Neural progenitor cell (in vitro differentiated cells): ENCODE results near the gene RBM19. TPM values are rescaled to one million over a fixed set of nuclear protein-coding genes. Genes with fewer than 3 reads are reported as not detected.

Experiments
- DNase-seq: peaks from one replicate; pipeline ENCODE4 v3.0.0-alpha.2; 2016; ENCODE audit warnings: low spot score
- H2AFZ ChIP-seq: fragments of 200-600 bp; sonication (generic); replicated peaks from 2 replicates; pipeline ENCODE4 v1.6.1; 2016; ENCODE audit warnings: antibody characterized with exemption
- H3F3A ChIP-seq: fragments of 200-600 bp; sonication (generic); 2 replicates; pipeline ENCODE4 v1.6.1; 2016; ENCODE audit warnings: antibody characterized with exemption, low read depth
- H3K27ac ChIP-seq: fragments of 200-600 bp; sonication (generic); 2 replicates; pipeline ENCODE4 v1.5.1; 2016; ENCODE audit warnings: mild to moderate bottlenecking
- H3K27me3 ChIP-seq: fragments of 200-600 bp; sonication (generic); 2 replicates; pipeline ENCODE4 v1.6.1; 2016; ENCODE audit warnings: mild to moderate bottlenecking, moderate library complexity
- H3K36me3 ChIP-seq: fragments of 200-600 bp; sonication (generic); 2 replicates; pipeline ENCODE4 v1.5.1; 2016
- H3K4me1 ChIP-seq: fragments of 200-600 bp; sonication (generic); 2 replicates; pipeline ENCODE4 v1.6.1; 2016; ENCODE audit warnings: mixed run types
- H3K4me2 ChIP-seq: fragments of 200-600 bp; sonication (generic); 2 replicates; pipeline ENCODE4 v1.6.1; 2016
- H3K4me3 ChIP-seq: fragments of 200-600 bp; sonication (generic); 2 replicates; pipeline ENCODE4 v1.5.1; 2016
- H3K79me2 ChIP-seq: fragments of 200-600 bp; sonication (generic); 2 replicates; pipeline ENCODE4 v1.6.1; 2016; ENCODE audit warnings: low read depth
- H3K9ac ChIP-seq: fragments of 200-600 bp; sonication (generic); 2 replicates; pipeline ENCODE4 v1.6.1; 2016
- H3K9me3 ChIP-seq: fragments of 200-600 bp; sonication (generic); 2 replicates; pipeline ENCODE4 v1.5.1; 2016; ENCODE audit warnings: low read depth
- H4K20me1 ChIP-seq: fragments of 200-600 bp; sonication (generic); 2 replicates; pipeline ENCODE4 v1.6.1; 2016; ENCODE audit warnings: low read depth
- H3K27ac Mint-ChIP-seq: 3 replicates; pipeline ENCODE4 v1.8.0; 2021; ENCODE audit warnings: mixed read lengths
- H3K27me3 Mint-ChIP-seq: 2 replicates; pipeline ENCODE4 v1.8.0; 2022; ENCODE audit warnings: low read depth, mild to moderate bottlenecking, inconsistent platforms, moderate library complexity, mixed read lengths; ENCODE audit not compliant: insufficient read depth
- H3K36me3 Mint-ChIP-seq: 3 replicates; pipeline ENCODE4 v1.8.0; 2021; ENCODE audit warnings: mixed read lengths
- H3K4me1 Mint-ChIP-seq: 3 replicates; pipeline ENCODE4 v1.8.0; 2021; ENCODE audit warnings: mixed read lengths
- H3K4me3 Mint-ChIP-seq: 3 replicates; pipeline ENCODE4 v1.8.0; 2021; ENCODE audit warnings: mild to moderate bottlenecking, moderate library complexity, mixed read lengths
- H3K9me3 Mint-ChIP-seq: 3 replicates; pipeline ENCODE4 v1.8.0; 2020; ENCODE audit warnings: mixed read lengths
- EZH2 ChIP-seq: fragments of 200-600 bp; sonication (generic); IDR thresholded peaks from 2 replicates; pipeline ENCODE4 v1.6.1; 2017; ENCODE audit warnings: antibody characterized with exemption, mild to moderate bottlenecking, moderate library complexity
- EZH2phosphoT487 ChIP-seq: fragments of 200-600 bp; sonication (generic); IDR thresholded peaks from 2 replicates; pipeline ENCODE4 v1.6.1; 2017; ENCODE audit warnings: antibody characterized with exemption
- total RNA-seq: library from RNA; depleted of rRNA; stranded (reverse); fragments of >200 nt; gene quantifications from 2 replicates; pipeline ENCODE4 v1.2.3, GENCODE V29; 2015; ENCODE audit warnings: low replicate concordance
- TF ChIP-seq, protein P1 (sequence below): fragments of 200-600 bp; sonication (generic); IDR thresholded peaks from 2 replicates; pipeline ENCODE4 v1.5.1; 2017; ENCODE audit warnings: antibody characterized with exemption, mild to moderate bottlenecking

Gene RBM19
- total RNA-seq, 1 donor from 2014 or later: 23.5 TPM

DNA sequence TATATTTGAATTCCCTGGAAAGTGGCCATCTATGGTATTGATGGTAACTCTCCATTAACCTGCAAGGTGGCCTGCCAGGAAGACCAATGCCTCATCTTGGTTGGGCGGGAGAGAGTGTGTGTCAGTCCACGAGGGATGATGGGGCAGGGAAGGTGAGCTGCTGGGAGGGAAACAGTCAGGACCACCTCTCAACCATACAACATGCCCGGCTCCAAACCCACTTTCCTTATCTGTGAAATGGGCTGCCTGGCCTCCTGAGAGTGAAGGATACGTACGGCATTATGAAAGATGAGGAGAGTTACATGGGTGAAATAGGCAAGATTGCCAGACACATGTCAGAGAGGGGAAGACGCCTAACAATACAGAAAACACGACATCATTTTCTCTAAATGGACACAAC is 70.9 kb downstream of the RBM19 start:
- H3K4me1 ChIP-seq: peaks cover 40% of the 10 kb centered on the region
- peaks cover 7% of the 10 kb centered on the region for H4K20me1 ChIP-seq
- no peak overlapping the region for H3K4me2 ChIP-seq
- no peaks in the 10 kb centered on the region for H3K36me3 Mint-ChIP-seq
- H3K9ac ChIP-seq: no peak overlapping the region
- no peaks in the 10 kb centered on the region for H3K79me2 ChIP-seq
- no peaks in the 10 kb centered on the region for H3K9me3 Mint-ChIP-seq
- H3K27ac ChIP-seq: no peak overlapping the region
- no peak overlapping the region for H2AFZ ChIP-seq
- TF ChIP-seq EZH2phosphoT487 (no peak), EZH2 (no peak)
- TF ChIP-seq, protein P1, sequence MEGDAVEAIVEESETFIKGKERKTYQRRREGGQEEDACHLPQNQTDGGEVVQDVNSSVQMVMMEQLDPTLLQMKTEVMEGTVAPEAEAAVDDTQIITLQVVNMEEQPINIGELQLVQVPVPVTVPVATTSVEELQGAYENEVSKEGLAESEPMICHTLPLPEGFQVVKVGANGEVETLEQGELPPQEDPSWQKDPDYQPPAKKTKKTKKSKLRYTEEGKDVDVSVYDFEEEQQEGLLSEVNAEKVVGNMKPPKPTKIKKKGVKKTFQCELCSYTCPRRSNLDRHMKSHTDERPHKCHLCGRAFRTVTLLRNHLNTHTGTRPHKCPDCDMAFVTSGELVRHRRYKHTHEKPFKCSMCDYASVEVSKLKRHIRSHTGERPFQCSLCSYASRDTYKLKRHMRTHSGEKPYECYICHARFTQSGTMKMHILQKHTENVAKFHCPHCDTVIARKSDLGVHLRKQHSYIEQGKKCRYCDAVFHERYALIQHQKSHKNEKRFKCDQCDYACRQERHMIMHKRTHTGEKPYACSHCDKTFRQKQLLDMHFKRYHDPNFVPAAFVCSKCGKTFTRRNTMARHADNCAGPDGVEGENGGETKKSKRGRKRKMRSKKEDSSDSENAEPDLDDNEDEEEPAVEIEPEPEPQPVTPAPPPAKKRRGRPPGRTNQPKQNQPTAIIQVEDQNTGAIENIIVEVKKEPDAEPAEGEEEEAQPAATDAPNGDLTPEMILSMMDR: no peak
- no peak overlapping the region for H3K4me3 ChIP-seq
- no peaks in the 10 kb centered on the region for H3K27me3 ChIP-seq
- H3K27ac Mint-ChIP-seq: no peak overlapping the region
- H3K36me3 ChIP-seq: no peaks in the 10 kb centered on the region
- DNase-seq: no peak
- peaks cover 6% of the 10 kb centered on the region for H3K27me3 Mint-ChIP-seq
- H3K9me3 ChIP-seq: no peaks in the 10 kb centered on the region
- peaks cover 43% of the 10 kb centered on the region for H3F3A ChIP-seq
- H3K4me1 Mint-ChIP-seq: peaks cover 26% of the 10 kb centered on the region
- no peak overlapping the region for H3K4me3 Mint-ChIP-seq

GRCh38 chr12:113894697-113895096 is 71.4 kb downstream of the RBM19 start:
- Histone ChIP-seq H3K9me3 (no peaks in the 10 kb centered on the region), H3K4me3 (no peak overlapping the region), H2AFZ (no peak overlapping the region), H3K4me2 (no peak overlapping the region), H3K27ac (no peak overlapping the region), H3F3A (peaks cover 40% of the 10 kb centered on the region), H3K27me3 (no peaks in the 10 kb centered on the region), H3K79me2 (no peaks in the 10 kb centered on the region), H4K20me1 (peaks cover 7% of the 10 kb centered on the region), H3K36me3 (no peaks in the 10 kb centered on the region), H3K9ac (no peak overlapping the region), H3K4me1 (peaks cover 40% of the 10 kb centered on the region)
- TF ChIP-seq EZH2phosphoT487: no peak
- H3K36me3 Mint-ChIP-seq: no peaks in the 10 kb centered on the region
- no peak for DNase-seq
- peaks cover 6% of the 10 kb centered on the region for H3K27me3 Mint-ChIP-seq
- peaks cover 23% of the 10 kb centered on the region for H3K4me1 Mint-ChIP-seq
- no peaks in the 10 kb centered on the region for H3K9me3 Mint-ChIP-seq
- no peak overlapping the region for H3K4me3 Mint-ChIP-seq
- H3K27ac Mint-ChIP-seq: no peak overlapping the region

DNA sequence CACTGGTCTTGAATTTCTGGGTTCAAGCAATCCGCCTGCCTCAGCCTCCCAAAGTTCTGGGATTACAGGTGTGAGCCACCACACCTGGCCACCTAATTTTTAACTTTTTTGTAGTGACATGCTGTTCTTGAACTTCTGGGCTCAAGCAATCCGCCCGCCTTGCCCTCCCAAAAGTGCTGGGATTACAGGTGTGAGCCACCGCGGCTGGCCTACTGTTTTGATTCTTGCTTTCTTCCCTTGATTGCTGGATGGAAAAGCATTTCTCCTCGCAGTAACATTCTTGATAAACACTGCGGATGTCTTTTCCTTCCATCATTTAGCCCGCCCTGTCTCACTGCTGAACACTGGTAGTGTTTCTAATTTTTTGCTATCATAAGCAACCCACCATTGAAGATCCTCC is 72.9 kb downstream of the RBM19 start:
- Histone ChIP-seq H3K27ac (no peak overlapping the region), H3K9me3 (no peaks in the 10 kb centered on the region), H3K4me2 (no peak overlapping the region), H4K20me1 (no peaks in the 10 kb centered on the region), H3K9ac (no peak overlapping the region), H3K27me3 (no peaks in the 10 kb centered on the region), H3K36me3 (no peaks in the 10 kb centered on the region), H3K4me1 (peaks cover 41% of the 10 kb centered on the region), H3K4me3 (no peak overlapping the region), H2AFZ (no peak overlapping the region), H3K79me2 (no peaks in the 10 kb centered on the region), H3F3A (peaks cover 33% of the 10 kb centered on the region)
- Mint-ChIP-seq H3K4me3 (no peak overlapping the region), H3K4me1 (peaks cover 24% of the 10 kb centered on the region), H3K9me3 (no peaks in the 10 kb centered on the region), H3K27me3 (peaks cover 6% of the 10 kb centered on the region), H3K27ac (no peak overlapping the region), H3K36me3 (no peaks in the 10 kb centered on the region)
- TF ChIP-seq EZH2: no peak
- TF ChIP-seq, protein P1: no peak
- TF ChIP-seq EZH2phosphoT487: no peak
- no peak for DNase-seq

- peaks cover 6% of the 10 kb centered on the region for H3K27me3 Mint-ChIP-seq
- H2AFZ ChIP-seq: no peak overlapping the region
- no peak overlapping the region for H3K4me3 Mint-ChIP-seq
- no peaks in the 10 kb centered on the region for H3K9me3 ChIP-seq
- H3K36me3 Mint-ChIP-seq: no peaks in the 10 kb centered on the region
- TF ChIP-seq, protein P1: no peak
- TF ChIP-seq EZH2 (no peak), EZH2phosphoT487 (no peak)
- H3K4me1 ChIP-seq: peaks cover 41% of the 10 kb centered on the region
- no peaks in the 10 kb centered on the region for H4K20me1 ChIP-seq
- peaks cover 33% of the 10 kb centered on the region for H3F3A ChIP-seq
- H3K27ac Mint-ChIP-seq: peak overlapping the region; percentile 10
- H3K27ac ChIP-seq: no peak overlapping the region
- H3K36me3 ChIP-seq: no peaks in the 10 kb centered on the region
- H3K9me3 Mint-ChIP-seq: no peaks in the 10 kb centered on the region
- no peaks in the 10 kb centered on the region for H3K79me2 ChIP-seq
- peaks cover 26% of the 10 kb centered on the region for H3K4me1 Mint-ChIP-seq
- no peaks in the 10 kb centered on the region for H3K27me3 ChIP-seq
- no peak for DNase-seq
- no peak overlapping the region for H3K9ac ChIP-seq
- no peak overlapping the region for H3K4me3 ChIP-seq
- H3K4me2 ChIP-seq: no peak overlapping the region
These were observed 73.6 kb downstream of the RBM19 start for GRCh38 chr12:113892556-113892955.
